ENCODE results near the gene LAMA3.

GRCh38 chr18:23867006-23867405 is 177.8 kb downstream of the LAMA3 start:
- TF ChIP-seq EZH2 (IDR thresholded peaks at IDR 0.05; ENCODE audit: borderline replicate concordance, low read depth, low read length, severe bottlenecking) = no peak
- no peak for TF ChIP-seq CTCF (IDR thresholded peaks at IDR 0.05; ENCODE audit: borderline replicate concordance, extremely low read depth, low read length, poor library complexity, severe bottlenecking)

Measured in DND-41 (cell line).